NT2/D1 (cell line): ENCODE data around the gene HAGH.

Source experiments
- SUZ12 ChIP-seq: IDR thresholded peaks from 2 replicates; pipeline ENCODE4 v1.6.1; 2011; ENCODE audit not compliant: insufficient read length, insufficient read depth; ENCODE audit errors: extremely low read depth
- ZNF274 ChIP-seq: IDR thresholded peaks from 2 replicates; pipeline ENCODE4 v1.6.1; 2011; ENCODE audit warnings: mild to moderate bottlenecking, low read depth, low read length

GRCh38 chr16:1862394-1862793, 35.8 kb upstream of the HAGH start:
- TF ChIP-seq SUZ12 (no peak), ZNF274 (no peak)
